Measurements from ENCODE around the gene NRAS.
A peak's percentile ranks its signal among the peaks of the same experiment; 100 is the strongest.

DNA sequence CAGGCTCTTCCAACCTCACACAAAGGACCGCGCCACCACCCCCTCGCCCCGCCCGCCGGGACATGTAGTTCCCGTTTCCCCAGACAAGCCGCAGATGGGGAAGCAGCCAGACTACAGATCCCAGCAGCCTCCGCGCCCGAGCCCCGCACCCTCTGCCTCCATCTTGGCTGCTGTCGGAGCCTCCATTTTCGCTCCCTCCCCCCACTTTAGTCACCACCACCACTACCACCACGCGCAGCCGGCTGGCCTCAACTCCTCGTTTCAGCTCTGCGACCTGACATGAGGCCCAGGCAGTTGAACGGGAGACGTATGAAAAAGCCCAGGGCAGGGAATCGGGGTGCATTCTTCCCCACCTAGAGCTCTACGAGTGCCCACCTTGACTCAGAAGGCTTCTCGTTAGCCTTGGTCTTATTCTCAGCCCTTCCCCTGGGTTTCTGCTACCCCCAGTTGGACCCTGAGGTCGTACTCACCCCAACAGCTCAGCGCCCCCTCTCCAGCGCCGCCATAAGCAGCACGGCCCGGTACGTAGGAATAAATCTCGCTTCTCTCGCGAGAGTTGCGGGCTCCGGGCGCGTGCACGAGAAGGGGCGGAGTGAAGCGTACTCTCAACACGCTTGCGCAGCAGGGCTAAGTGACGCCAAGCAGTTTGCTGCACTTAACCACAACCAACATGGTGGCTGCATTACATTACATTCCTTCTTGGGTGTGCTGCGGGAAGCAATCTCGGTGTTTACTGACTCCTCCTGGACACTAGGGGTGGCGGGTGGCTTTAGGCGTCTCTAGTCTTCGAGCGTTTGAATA, 41.1 kb upstream of the NRAS start, which contains the start of gene CSDE1:
- TF ChIP-seq, protein P1, sequence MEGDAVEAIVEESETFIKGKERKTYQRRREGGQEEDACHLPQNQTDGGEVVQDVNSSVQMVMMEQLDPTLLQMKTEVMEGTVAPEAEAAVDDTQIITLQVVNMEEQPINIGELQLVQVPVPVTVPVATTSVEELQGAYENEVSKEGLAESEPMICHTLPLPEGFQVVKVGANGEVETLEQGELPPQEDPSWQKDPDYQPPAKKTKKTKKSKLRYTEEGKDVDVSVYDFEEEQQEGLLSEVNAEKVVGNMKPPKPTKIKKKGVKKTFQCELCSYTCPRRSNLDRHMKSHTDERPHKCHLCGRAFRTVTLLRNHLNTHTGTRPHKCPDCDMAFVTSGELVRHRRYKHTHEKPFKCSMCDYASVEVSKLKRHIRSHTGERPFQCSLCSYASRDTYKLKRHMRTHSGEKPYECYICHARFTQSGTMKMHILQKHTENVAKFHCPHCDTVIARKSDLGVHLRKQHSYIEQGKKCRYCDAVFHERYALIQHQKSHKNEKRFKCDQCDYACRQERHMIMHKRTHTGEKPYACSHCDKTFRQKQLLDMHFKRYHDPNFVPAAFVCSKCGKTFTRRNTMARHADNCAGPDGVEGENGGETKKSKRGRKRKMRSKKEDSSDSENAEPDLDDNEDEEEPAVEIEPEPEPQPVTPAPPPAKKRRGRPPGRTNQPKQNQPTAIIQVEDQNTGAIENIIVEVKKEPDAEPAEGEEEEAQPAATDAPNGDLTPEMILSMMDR (IDR thresholded peaks at IDR 0.05) = peak in 2 of 3 experiments; percentile 22 to 27
- peak; percentile 32 for TF ChIP-seq POLR2A (IDR thresholded peaks at IDR 0.05)

Data from testis (tissue), 2 donors.